ENCODE measurements around the gene CADPS2. TPM values are rescaled to one million over a fixed set of nuclear protein-coding genes. Genes with fewer than 3 reads are reported as not detected.
"Not testable (repeated sequence)": the region's sequence is repeated elsewhere in the genome, so short reads cannot be mapped to it uniquely, and the experiment has no call there.

The CADPS2 gene
- polyA plus RNA-seq, 1 donor: 15.1 TPM

DNA sequence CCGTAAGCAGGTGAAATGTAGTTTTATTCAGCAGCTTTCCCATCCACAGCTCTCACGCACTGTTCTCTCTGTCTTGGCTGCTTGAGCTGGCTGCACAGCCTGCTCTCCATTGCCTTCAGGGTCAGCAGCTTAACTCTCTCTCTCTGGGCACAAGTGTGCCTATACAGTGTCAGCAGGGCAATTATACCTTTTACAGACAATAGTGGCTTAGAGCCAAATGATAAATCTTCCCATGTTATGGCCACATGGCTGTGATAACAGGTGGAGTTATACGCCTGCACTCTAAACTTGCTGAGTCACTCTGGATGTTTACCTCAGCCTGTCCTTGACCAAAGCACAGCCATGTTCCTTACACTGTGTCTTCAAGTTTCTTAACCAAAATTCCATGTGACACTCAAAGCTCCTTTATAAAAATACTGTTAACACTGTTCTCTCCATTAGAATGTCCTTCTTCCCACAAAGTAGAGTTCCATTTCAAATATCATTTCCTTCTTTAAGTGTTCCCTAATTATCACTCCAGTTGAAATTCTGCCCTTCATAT, 193.4 kb downstream of the CADPS2 start:
- Histone ChIP-seq H3K9me3 (ENCODE audit: control insufficient read depth, low read depth, low read length) (peaks cover 3% of the 10 kb centered on the region), H3K27ac (ENCODE audit: low read length) (no peak overlapping the region), H3K27me3 (ENCODE audit: control insufficient read depth, insufficient read depth, low read length) (no peaks in the 10 kb centered on the region), H3K36me3 (ENCODE audit: control insufficient read depth, insufficient read depth, low read length) (no peaks in the 10 kb centered on the region), H3K4me1 (ENCODE audit: control insufficient read depth, insufficient read depth, low read length) (no peaks in the 10 kb centered on the region), H3K4me3 (ENCODE audit: low read length) (no peak overlapping the region)
- DNase-seq: peak in 1 of 2 donors; percentile 20
- no CpG with 5 or more reads among the region's 3 CpGs for WGBS (ENCODE audit: insufficient coverage, low lambda C conversion rate)

DNA sequence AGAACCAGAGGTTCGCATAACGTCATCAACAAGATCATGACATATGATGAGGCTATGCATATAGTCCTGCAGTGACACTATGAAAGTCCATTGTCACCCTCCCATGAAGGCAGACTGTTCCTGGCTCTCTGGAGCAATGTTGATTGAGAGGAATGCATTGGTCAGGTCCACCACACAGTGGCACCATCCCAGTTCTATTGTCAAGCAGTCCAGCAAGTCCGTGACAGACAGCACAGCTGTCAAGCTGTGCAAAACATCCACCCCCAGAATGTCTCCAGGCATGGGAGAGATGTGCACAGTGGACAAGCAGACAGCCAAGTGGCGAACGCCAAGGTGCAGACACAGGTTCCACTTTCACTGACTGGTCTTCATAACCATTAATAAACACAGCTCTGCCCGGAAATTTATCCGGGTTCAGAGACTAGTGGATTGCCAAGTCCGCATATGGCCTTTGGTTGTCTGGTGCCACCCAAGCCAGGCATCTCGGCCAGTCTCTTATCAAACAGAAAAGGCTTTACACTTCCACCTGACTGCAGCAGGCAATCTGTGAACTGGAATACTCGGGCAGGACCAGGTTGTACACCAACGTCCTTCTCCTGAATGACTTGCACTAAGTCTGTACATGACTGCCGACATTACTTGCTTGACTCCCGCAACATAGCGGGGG, 194.6 kb downstream of the CADPS2 start:
- Histone ChIP-seq H3K4me1 (ENCODE audit: control insufficient read depth, insufficient read depth, low read length) (no peaks in the 10 kb centered on the region), H3K36me3 (ENCODE audit: control insufficient read depth, insufficient read depth, low read length) (no peaks in the 10 kb centered on the region), H3K27ac (ENCODE audit: low read length) (no peak overlapping the region), H3K9me3 (ENCODE audit: control insufficient read depth, low read depth, low read length) (peaks cover 3% of the 10 kb centered on the region), H3K4me3 (ENCODE audit: low read length) (no peak overlapping the region), H3K27me3 (ENCODE audit: control insufficient read depth, insufficient read depth, low read length) (no peaks in the 10 kb centered on the region)
- no CpG with 5 or more reads among the region's 14 CpGs for WGBS (ENCODE audit: insufficient coverage, low lambda C conversion rate)
- DNase-seq: no peak

DNA sequence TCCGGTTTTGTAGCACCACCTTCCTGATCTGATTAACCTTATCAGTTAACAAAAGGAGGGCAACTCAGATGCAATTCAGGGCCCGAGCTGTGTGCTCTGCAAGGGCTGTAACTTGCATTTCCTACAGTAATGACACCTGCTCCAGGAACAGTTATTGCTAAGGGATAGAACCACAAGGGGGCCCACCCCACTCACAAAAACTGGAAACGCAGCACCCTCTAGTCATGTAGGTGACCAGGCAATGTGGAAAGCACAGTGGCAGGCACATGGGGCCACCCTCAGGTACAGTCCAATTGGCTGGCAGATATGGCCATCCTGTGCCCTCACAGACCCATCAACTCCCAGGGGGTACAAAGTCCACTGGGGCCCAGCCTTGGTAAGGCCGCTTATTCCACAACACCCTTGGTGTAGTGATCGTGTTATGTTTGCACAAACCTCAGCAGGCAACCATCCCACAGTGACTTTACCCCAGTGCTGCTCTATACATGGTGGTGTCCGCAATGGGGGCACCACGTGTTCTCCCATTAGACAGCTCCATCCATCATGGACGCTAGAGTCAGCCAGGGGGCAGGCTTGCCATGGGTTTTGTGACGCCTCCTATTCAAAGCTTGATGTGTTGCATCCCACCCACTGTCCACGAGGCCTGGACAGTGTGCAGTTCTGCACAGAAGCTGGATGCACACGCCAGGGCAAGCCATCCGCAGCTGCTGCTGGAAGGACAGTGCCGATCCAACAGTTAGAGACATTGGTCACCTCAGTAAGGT, 196.7 kb downstream of the CADPS2 start:
- no peak overlapping the region for H3K4me3 ChIP-seq (ENCODE audit: low read length)
- DNase-seq: peak in 1 of 2 donors; percentile 53
- H3K36me3 ChIP-seq (ENCODE audit: control insufficient read depth, insufficient read depth, low read length): no peaks in the 10 kb centered on the region
- peaks cover 3% of the 10 kb centered on the region for H3K9me3 ChIP-seq (ENCODE audit: control insufficient read depth, low read depth, low read length)
- no CpG with 5 or more reads among the region's 13 CpGs for WGBS (ENCODE audit: insufficient coverage, low lambda C conversion rate)
- H3K27ac ChIP-seq (ENCODE audit: low read length): no peak overlapping the region
- H3K4me1 ChIP-seq (ENCODE audit: control insufficient read depth, insufficient read depth, low read length): no peaks in the 10 kb centered on the region
- no peaks in the 10 kb centered on the region for H3K27me3 ChIP-seq (ENCODE audit: control insufficient read depth, insufficient read depth, low read length)

DNA sequence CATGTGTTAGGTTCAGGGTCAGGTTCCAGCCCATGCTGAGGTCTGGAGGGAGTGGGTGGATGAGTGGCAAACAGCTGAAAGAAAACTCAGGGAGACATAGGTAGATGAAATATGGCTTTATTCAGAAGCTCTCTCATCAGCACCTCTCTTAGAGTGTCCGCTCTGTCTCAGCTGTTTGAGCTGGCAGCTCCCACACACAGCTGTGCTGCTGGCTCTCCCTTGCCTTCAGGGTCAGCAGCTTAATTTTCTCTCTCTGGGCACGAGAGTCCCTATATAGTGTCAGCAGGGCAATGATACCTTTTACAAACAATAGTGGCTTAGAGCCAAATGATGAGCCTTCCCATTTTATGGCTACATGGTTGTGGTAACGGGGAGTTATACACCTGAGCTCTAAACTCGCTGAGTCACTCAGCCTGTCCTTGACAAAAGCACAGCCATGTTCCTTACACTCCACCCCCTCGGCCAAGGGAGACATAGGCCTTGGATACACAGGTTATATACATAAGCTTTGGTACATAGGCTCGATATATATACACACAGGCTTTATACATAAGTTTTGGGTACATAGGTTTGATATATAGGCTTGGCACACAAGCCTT, 197.8 kb downstream of the CADPS2 start:
- Histone ChIP-seq H3K27ac (ENCODE audit: low read length) (no peak overlapping the region), H3K4me1 (ENCODE audit: control insufficient read depth, insufficient read depth, low read length) (no peaks in the 10 kb centered on the region), H3K4me3 (ENCODE audit: low read length) (no peak overlapping the region), H3K9me3 (ENCODE audit: control insufficient read depth, low read depth, low read length) (peaks cover 3% of the 10 kb centered on the region), H3K36me3 (ENCODE audit: control insufficient read depth, insufficient read depth, low read length) (no peaks in the 10 kb centered on the region), H3K27me3 (ENCODE audit: control insufficient read depth, insufficient read depth, low read length) (no peaks in the 10 kb centered on the region)
- DNase-seq: peak in 1 of 2 donors; percentile 11
- WGBS (ENCODE audit: insufficient coverage, low lambda C conversion rate): no CpG with 5 or more reads among the region's 6 CpGs

GRCh38 chr7:122686360-122686878, 199.8 kb downstream of the CADPS2 start:
- Histone ChIP-seq H3K36me3 (ENCODE audit: control insufficient read depth, insufficient read depth, low read length) (no peaks in the 10 kb centered on the region), H3K9me3 (ENCODE audit: control insufficient read depth, low read depth, low read length) (no peaks in the 10 kb centered on the region), H3K27me3 (ENCODE audit: control insufficient read depth, insufficient read depth, low read length) (no peaks in the 10 kb centered on the region), H3K4me3 (ENCODE audit: low read length) (no peak overlapping the region), H3K4me1 (ENCODE audit: control insufficient read depth, insufficient read depth, low read length) (no peaks in the 10 kb centered on the region), H3K27ac (ENCODE audit: low read length) (no peak overlapping the region)
- 90% methylated on average over 2 of the region's 10 CpGs for whole genome bisulfite sequencing (ENCODE audit: insufficient coverage, low lambda C conversion rate)
- DNase-seq: no peak

DNA sequence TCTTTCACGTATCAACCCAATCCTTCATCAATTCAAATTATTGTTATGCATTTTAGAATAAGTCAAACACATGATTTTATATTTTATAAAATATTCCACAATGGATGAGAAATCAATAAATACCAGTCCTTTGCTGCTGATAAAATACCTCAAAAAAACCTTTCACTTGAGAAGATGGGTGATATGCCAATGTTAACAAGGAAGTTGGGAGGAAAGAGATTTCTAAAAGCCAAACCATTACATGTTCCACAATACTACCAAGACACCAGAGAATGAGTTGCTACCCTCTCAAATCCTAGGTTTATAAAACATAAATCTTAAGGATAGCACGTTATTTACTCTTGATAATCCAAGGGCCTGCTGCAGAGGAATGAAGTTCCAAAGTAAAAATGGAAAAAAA, 201.8 kb downstream of the CADPS2 start:
- Histone ChIP-seq H3K27ac (ENCODE audit: low read length) (no peak overlapping the region), H3K4me1 (ENCODE audit: control insufficient read depth, insufficient read depth, low read length) (no peaks in the 10 kb centered on the region), H3K4me3 (ENCODE audit: low read length) (no peak overlapping the region), H3K36me3 (ENCODE audit: control insufficient read depth, insufficient read depth, low read length) (no peaks in the 10 kb centered on the region), H3K27me3 (ENCODE audit: control insufficient read depth, insufficient read depth, low read length) (no peaks in the 10 kb centered on the region), H3K9me3 (ENCODE audit: control insufficient read depth, low read depth, low read length) (no peaks in the 10 kb centered on the region)
- 67% methylated on average over 2 of the region's 2 CpGs for WGBS (ENCODE audit: insufficient coverage, low lambda C conversion rate)
- no peak for DNase-seq

- Histone ChIP-seq H3K27me3 (ENCODE audit: control insufficient read depth, insufficient read depth, low read length) (no peaks in the 10 kb centered on the region), H3K4me1 (ENCODE audit: control insufficient read depth, insufficient read depth, low read length) (no peaks in the 10 kb centered on the region), H3K9me3 (ENCODE audit: control insufficient read depth, low read depth, low read length) (no peaks in the 10 kb centered on the region), H3K36me3 (ENCODE audit: control insufficient read depth, insufficient read depth, low read length) (no peaks in the 10 kb centered on the region), H3K4me3 (ENCODE audit: low read length) (no peak overlapping the region), H3K27ac (ENCODE audit: low read length) (no peak overlapping the region)
- DNase-seq: no peak
- 60% methylated on average over 1 of the region's 8 CpGs for WGBS (ENCODE audit: insufficient coverage, low lambda C conversion rate)
Observed at GRCh38 chr7:122682815-122683550, 203.3 kb downstream of the CADPS2 start.

GRCh38 chr7:122681186-122681585, 205.1 kb downstream of the CADPS2 start:
- not testable (repeated sequence) for DNase-seq; H3K36me3 ChIP-seq (ENCODE audit: control insufficient read depth, insufficient read depth, low read length); H3K27ac ChIP-seq (ENCODE audit: low read length); H3K4me1 ChIP-seq (ENCODE audit: control insufficient read depth, insufficient read depth, low read length); H3K9me3 ChIP-seq (ENCODE audit: control insufficient read depth, low read depth, low read length); H3K27me3 ChIP-seq (ENCODE audit: control insufficient read depth, insufficient read depth, low read length); H3K4me3 ChIP-seq (ENCODE audit: low read length)
- WGBS (ENCODE audit: insufficient coverage, low lambda C conversion rate): no CpG with 5 or more reads among the region's 16 CpGs

DNA sequence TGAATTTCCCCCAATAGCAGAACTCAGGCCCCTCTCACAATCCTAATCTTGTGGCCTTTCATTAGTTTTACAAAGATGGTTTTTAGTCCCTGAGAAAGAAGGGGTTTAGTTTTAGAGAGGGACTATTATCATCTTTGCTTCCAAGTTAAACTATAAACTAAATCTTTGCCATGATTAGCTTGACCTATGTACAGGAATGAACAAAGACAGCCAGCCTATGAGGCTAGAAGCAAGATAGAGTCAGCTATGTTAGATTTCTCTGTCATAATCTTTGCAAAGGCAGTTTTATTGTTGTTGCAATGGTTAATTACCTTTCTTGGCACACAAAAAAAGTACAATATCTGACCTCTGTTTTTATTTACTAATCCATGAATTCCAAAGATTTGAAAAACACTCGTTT, 206.4 kb downstream of the CADPS2 start:
- 20% methylated on average over 1 of the region's 1 CpG for WGBS (ENCODE audit: insufficient coverage, low lambda C conversion rate)
- Histone ChIP-seq H3K27me3 (ENCODE audit: control insufficient read depth, insufficient read depth, low read length) (no peaks in the 10 kb centered on the region), H3K4me3 (ENCODE audit: low read length) (no peak overlapping the region), H3K9me3 (ENCODE audit: control insufficient read depth, low read depth, low read length) (no peaks in the 10 kb centered on the region), H3K4me1 (ENCODE audit: control insufficient read depth, insufficient read depth, low read length) (no peaks in the 10 kb centered on the region), H3K27ac (ENCODE audit: low read length) (peak overlapping the region; percentile 45), H3K36me3 (ENCODE audit: control insufficient read depth, insufficient read depth, low read length) (no peaks in the 10 kb centered on the region)
- peak in 1 of 2 donors; percentile 33 for DNase-seq

GRCh38 chr7:122679269-122679709, 207.0 kb downstream of the CADPS2 start:
- H3K9me3 ChIP-seq (ENCODE audit: control insufficient read depth, low read depth, low read length); H3K27me3 ChIP-seq (ENCODE audit: control insufficient read depth, insufficient read depth, low read length); H3K36me3 ChIP-seq (ENCODE audit: control insufficient read depth, insufficient read depth, low read length); H3K4me3 ChIP-seq (ENCODE audit: low read length); H3K4me1 ChIP-seq (ENCODE audit: control insufficient read depth, insufficient read depth, low read length): not testable (repeated sequence)
- WGBS (ENCODE audit: insufficient coverage, low lambda C conversion rate): no CpG with 5 or more reads among the region's 9 CpGs
- peak; percentile 12 to 67 for DNase-seq
- peak overlapping the region; percentile 45 for H3K27ac ChIP-seq (ENCODE audit: low read length)

Measured in large intestine (tissue), 3 donors.